H9 (cell line): ENCODE results near the gene CDH23. TPM values are rescaled to one million over a fixed set of nuclear protein-coding genes. Genes with fewer than 3 reads are reported as not detected.

Experiments
- DNase-seq: peaks from one replicate; pipeline ENCODE4 v3.0.0-alpha.2; 2017
- H2AFZ ChIP-seq: one replicate; pipeline ENCODE4 v1.6.1; 2013; ENCODE audit warnings: mild to moderate bottlenecking, low read length, control low read depth, moderate library complexity
- H2AK5ac ChIP-seq: 2 replicates; pipeline ENCODE4 v1.6.1; 2013; ENCODE audit warnings: low read length, control low read depth, mixed read lengths; ENCODE audit not compliant: insufficient read length
- H2BK120ac ChIP-seq: one replicate; pipeline ENCODE4 v1.6.1; 2013; ENCODE audit warnings: low read depth, mild to moderate bottlenecking, low read length, control low read depth, inconsistent platforms; ENCODE audit not compliant: poor library complexity, severe bottlenecking
- H2BK12ac ChIP-seq: 2 replicates; pipeline ENCODE4 v1.6.1; 2013; ENCODE audit warnings: low read length, control low read depth, mixed read lengths, low read depth; ENCODE audit not compliant: insufficient read length
- H2BK15ac ChIP-seq: 2 replicates; pipeline ENCODE4 v1.6.1; 2013; ENCODE audit warnings: low read depth, low read length, control low read depth
- H2BK20ac ChIP-seq: one replicate; pipeline ENCODE4 v1.6.1; 2013; ENCODE audit warnings: low read depth, mild to moderate bottlenecking, low read length, control low read depth, inconsistent platforms; ENCODE audit not compliant: poor library complexity, severe bottlenecking
- H2BK5ac ChIP-seq: 2 replicates; pipeline ENCODE4 v1.6.1; 2013; ENCODE audit warnings: low read length, control low read depth, mixed read lengths; ENCODE audit not compliant: insufficient read length
- H3K14ac ChIP-seq: 2 replicates; pipeline ENCODE4 v1.6.1; 2013; ENCODE audit warnings: low read length, control low read depth; ENCODE audit not compliant: insufficient read depth
- H3K18ac ChIP-seq: 2 replicates; pipeline ENCODE4 v1.6.1; 2013; ENCODE audit warnings: low read depth, mild to moderate bottlenecking, mixed read lengths, low read length, control low read depth; ENCODE audit not compliant: insufficient read length
- H3K23ac ChIP-seq: 2 replicates; pipeline ENCODE4 v1.6.1; 2013; ENCODE audit warnings: low read length, control low read depth, mixed read lengths, low read depth; ENCODE audit not compliant: insufficient read length
- H3K23me2 ChIP-seq: 2 replicates; pipeline ENCODE4 v1.6.1; 2013; ENCODE audit warnings: low read depth, mild to moderate bottlenecking, mixed read lengths, low read length, control low read depth; ENCODE audit not compliant: insufficient read length, poor library complexity, severe bottlenecking
- H3K27ac ChIP-seq: 2 replicates; pipeline ENCODE4 v1.5.1; 2013; ENCODE audit warnings: low read length, control low read depth, mixed read lengths, low read depth; ENCODE audit not compliant: insufficient read length
- H3K27me3 ChIP-seq: 2 replicates; pipeline ENCODE4 v1.6.1; 2013; ENCODE audit warnings: low read length, control low read depth, inconsistent platforms; ENCODE audit not compliant: insufficient read depth
- H3K4ac ChIP-seq: 2 replicates; pipeline ENCODE4 v1.6.1; 2013; ENCODE audit warnings: low read depth, mild to moderate bottlenecking, control low read depth, inconsistent platforms, low read length, moderate library complexity
- H3K4me1 ChIP-seq: 2 replicates; pipeline ENCODE4 v1.6.1; 2013; ENCODE audit warnings: low read length, control low read depth, inconsistent platforms; ENCODE audit not compliant: insufficient read depth
- H3K4me2 ChIP-seq: 2 replicates; pipeline ENCODE4 v1.6.1; 2013; ENCODE audit warnings: low read length, control low read depth, mixed read lengths; ENCODE audit not compliant: insufficient read length, insufficient read depth
- H3K56ac ChIP-seq: 2 replicates; pipeline ENCODE4 v1.6.1; 2013; ENCODE audit warnings: low read depth, mild to moderate bottlenecking, mixed read lengths, low read length, control low read depth; ENCODE audit not compliant: insufficient read length
- H3K79me1 ChIP-seq: 2 replicates; pipeline ENCODE4 v1.6.1; 2013; ENCODE audit warnings: low read depth, mild to moderate bottlenecking, moderate library complexity, low read length, control low read depth, inconsistent platforms; ENCODE audit not compliant: insufficient read depth, poor library complexity, severe bottlenecking
- H3K79me2 ChIP-seq: 2 replicates; pipeline ENCODE4 v1.6.1; 2013; ENCODE audit warnings: low read length, control low read depth, inconsistent platforms; ENCODE audit not compliant: insufficient read depth
- H3K9ac ChIP-seq: 2 replicates; pipeline ENCODE4 v1.6.1; 2013; ENCODE audit warnings: low read length, control low read depth, mixed read lengths; ENCODE audit not compliant: insufficient read length; ENCODE audit errors: extremely low read depth
- H3K9me3 ChIP-seq: one replicate; pipeline ENCODE4 v1.6.1; 2013; ENCODE audit warnings: low read depth, low read length, inconsistent platforms; ENCODE audit not compliant: control insufficient read depth
- H3T11ph ChIP-seq: one replicate; pipeline ENCODE4 v1.6.1; 2013; ENCODE audit warnings: mild to moderate bottlenecking, low read length, control low read depth, inconsistent platforms
- H4K20me1 ChIP-seq: one replicate; pipeline ENCODE4 v1.6.1; 2013; ENCODE audit not compliant: control insufficient read depth, insufficient read length, insufficient read depth
- H4K5ac ChIP-seq: 2 replicates; pipeline ENCODE4 v1.6.1; 2013; ENCODE audit warnings: low read depth, mild to moderate bottlenecking, mixed read lengths, low read length, control low read depth; ENCODE audit not compliant: insufficient read length
- H4K8ac ChIP-seq: replicated peaks from 2 replicates; pipeline ENCODE4 v1.6.1; 2013; ENCODE audit warnings: low read length, control low read depth, mixed read lengths, low read depth; ENCODE audit not compliant: insufficient read length
- H4K91ac ChIP-seq: 2 replicates; pipeline ENCODE4 v1.6.1; 2013; ENCODE audit warnings: low read depth, mild to moderate bottlenecking, moderate library complexity, mixed read lengths, low read length, control low read depth; ENCODE audit not compliant: insufficient read length
- H3K27ac Mint-ChIP-seq, 3 experiments: 2 replicates in 2 of 3; 3 replicates in 1 of 3; pipeline ENCODE4 v1.8.0; 2020 to 2021; ENCODE audit warnings: mixed read lengths in 3 of 3, mild to moderate bottlenecking in 1 of 3, moderate library complexity in 1 of 3
- H3K27me3 Mint-ChIP-seq: 2 replicates; pipeline ENCODE4 v1.8.0; 2021; ENCODE audit warnings: low read depth, mild to moderate bottlenecking, moderate library complexity, mixed read lengths
- H3K36me3 Mint-ChIP-seq, 3 experiments: 2 replicates in 2 of 3; 3 replicates in 1 of 3; pipeline ENCODE4 v1.8.0; 2020 to 2021; ENCODE audit warnings: low read depth in 3 of 3, mixed read lengths in 3 of 3; ENCODE audit not compliant: insufficient read depth in 1 of 3
- H3K4me1 Mint-ChIP-seq, 2 experiments: 2 replicates each; pipeline ENCODE4 v1.8.0; 2020; ENCODE audit warnings: mixed read lengths in 2 of 2
- H3K4me3 Mint-ChIP-seq, 2 experiments: 2 replicates in 1 of 2; 3 replicates in 1 of 2; pipeline ENCODE4 v1.8.0; 2020 to 2021; ENCODE audit warnings: mild to moderate bottlenecking in 2 of 2, mixed read lengths in 2 of 2, moderate library complexity in 1 of 2
- H3K9me3 Mint-ChIP-seq, 2 experiments: 2 replicates in 1 of 2; 3 replicates in 1 of 2; pipeline ENCODE4 v1.8.0; 2020; ENCODE audit warnings: mild to moderate bottlenecking in 2 of 2, mixed read lengths in 2 of 2, moderate library complexity in 1 of 2
- CTCF ChIP-seq: fragments of 200-600 bp; sonication (generic); conservative IDR thresholded peaks from 3 replicates; pipeline ENCODE4 v1.8.0; 2021; ENCODE audit warnings: antibody characterized with exemption, mild to moderate bottlenecking
- WGBS: extraction: QIAGEN DNeasy Blood & Tissue Kit; methylation state at CpG from one replicate; pipeline ENCODE4 v1.1.7; 2013; ENCODE audit warnings: missing lambda C conversion rate, low lambda C conversion rate, mixed read lengths; ENCODE audit not compliant: insufficient read length; ENCODE audit errors: extremely low coverage; 5-methylcytosine and 5-hydroxymethylcytosine counted together
- total RNA-seq: library from RNA; stranded (reverse); gene quantifications from 2 replicates; pipeline ENCODE4 v1.2.1, GENCODE V29; 2021

Gene CDH23
- total RNA-seq, 1 experiment from 2014 or later = 2.1 TPM

- Histone ChIP-seq H3K56ac (no peak overlapping the region), H3K9ac (no peak overlapping the region), H3K27me3 (no peaks in the 10 kb centered on the region), H3K79me2 (no peaks in the 10 kb centered on the region), H2BK5ac (no peak overlapping the region), H3K4me1 (no peaks in the 10 kb centered on the region; the same call in 1 of the 2 replicates), H3K23me2 (peaks cover 3% of the 10 kb centered on the region), H3T11ph (no peak overlapping the region), H3K14ac (no peak overlapping the region), H4K8ac (no peak overlapping the region), H3K18ac (no peak overlapping the region), H3K27ac (no peak overlapping the region), H4K91ac (no peak overlapping the region), H3K4ac (no peak overlapping the region), H4K20me1 (no peaks in the 10 kb centered on the region), H3K9me3 (no peaks in the 10 kb centered on the region), H3K4me2 (no peak overlapping the region), H3K23ac (no peak overlapping the region), H3K79me1 (no peaks in the 10 kb centered on the region), H2BK12ac (no peak overlapping the region), H2BK15ac (no peak overlapping the region), H2AK5ac (no peak overlapping the region), H2BK20ac (no peak overlapping the region), H2BK120ac (no peak overlapping the region), H4K5ac (no peak overlapping the region), H2AFZ (no peak overlapping the region)
- TF ChIP-seq CTCF = no peak
- DNase-seq = no peak
- WGBS = no CpG with 5 or more reads among the region's 3 CpGs
- H3K4me3 Mint-ChIP-seq = no peak overlapping the region
- H3K27ac Mint-ChIP-seq = no peak overlapping the region
- no peaks in the 10 kb centered on the region; a peak in 1 of 5 replicates for H3K9me3 Mint-ChIP-seq
- peaks cover 22% of the 10 kb centered on the region for H3K27me3 Mint-ChIP-seq
- peaks cover 12 to 16% of the 10 kb centered on the region in 2 experiments for H3K4me1 Mint-ChIP-seq
- no peaks in the 10 kb centered on the region for H3K36me3 Mint-ChIP-seq
Observed at GRCh38 chr10:71478173-71478572, 81.5 kb downstream of the CDH23 start.
